ENCODE data around the gene RNGTT. TPM values are rescaled to one million over a fixed set of nuclear protein-coding genes. Genes with fewer than 3 reads are reported as not detected.

The RNGTT gene
- total and polyA plus RNA-seq, 8 donors: 1.7 to 6.1 (median 2.9) TPM

- intact Hi-C loops (cut with DNase I): no loop called here
- ATAC-seq (no peak), DNase-seq (no peak), FAIRE-seq (no peak)
- H3K4me1 ChIP-seq: no peaks in the 10 kb centered on the region
- H3K27me3 ChIP-seq: no peaks in the 10 kb centered on the region
- H3K4me3 ChIP-seq: no peak overlapping the region
- no peaks in the 10 kb centered on the region for H3K36me3 ChIP-seq
- WGBS, 2 donors: 93 to 99% methylated on average over 4 of the region's 4 CpGs
- H3K9me3 ChIP-seq: no peaks in the 10 kb centered on the region
- no peak for TF ChIP-seq CTCF (IDR thresholded peaks at IDR 0.05)
- H3K27ac ChIP-seq: no peak overlapping the region
Measured at GRCh38 chr6:88702956-88703556, 260.4 kb downstream of the RNGTT start.

- H3K27ac ChIP-seq: no peak overlapping the region
- H3K4me3 ChIP-seq: no peak overlapping the region
- no peaks in the 10 kb centered on the region for H3K9me3 ChIP-seq
- DNase-seq: no peak
- FAIRE-seq: no peak
- WGBS, 2 donors: 90 to 92% methylated on average over 5 of the region's 5 CpGs
- no peak for TF ChIP-seq CTCF (IDR thresholded peaks at IDR 0.05)
- no peaks in the 10 kb centered on the region for H3K27me3 ChIP-seq
- no peaks in the 10 kb centered on the region for H3K36me3 ChIP-seq
- H3K4me1 ChIP-seq: no peaks in the 10 kb centered on the region
- intact Hi-C loops (cut with DNase I): no loop called here
- no peak for ATAC-seq
Measured at GRCh38 chr6:88698661-88699060, 264.8 kb downstream of the RNGTT start.

GRCh38 chr6:88695937-88696336 lies 267.5 kb downstream of the RNGTT start:
- ATAC-seq (no peak), FAIRE-seq (no peak), DNase-seq (no peak)
- intact Hi-C loops (cut with DNase I): no loop called here
- Histone ChIP-seq H3K27ac (no peak overlapping the region), H3K27me3 (no peaks in the 10 kb centered on the region), H3K4me3 (no peak overlapping the region), H3K4me1 (no peaks in the 10 kb centered on the region), H3K9me3 (no peaks in the 10 kb centered on the region), H3K36me3 (no peaks in the 10 kb centered on the region)
- WGBS, 2 donors: 90 to 94% methylated on average over 4 of the region's 4 CpGs
- TF ChIP-seq CTCF (IDR thresholded peaks at IDR 0.05): no peak

GRCh38 chr6:88683734-88684133 lies 279.7 kb downstream of the RNGTT start:
- Histone ChIP-seq H3K27me3 (no peaks in the 10 kb centered on the region), H3K36me3 (no peaks in the 10 kb centered on the region), H3K27ac (no peak overlapping the region), H3K4me1 (no peaks in the 10 kb centered on the region), H3K9me3 (no peaks in the 10 kb centered on the region), H3K4me3 (no peak overlapping the region)
- intact Hi-C loops (cut with DNase I): no loop called here
- ATAC-seq (no peak), DNase-seq (no peak), FAIRE-seq (no peak)
- no peak for TF ChIP-seq CTCF (IDR thresholded peaks at IDR 0.05)
- 90 to 92% methylated on average over 3 of the region's 3 CpGs for WGBS, 2 donors

GRCh38 chr6:88680654-88681053 lies 282.8 kb downstream of the RNGTT start:
- H3K4me1 ChIP-seq: no peaks in the 10 kb centered on the region
- intact Hi-C loops (cut with DNase I): no loop called here
- H3K27ac ChIP-seq: no peak overlapping the region
- ATAC-seq (no peak), DNase-seq (no peak), FAIRE-seq (no peak)
- H3K36me3 ChIP-seq: no peaks in the 10 kb centered on the region
- no peaks in the 10 kb centered on the region for H3K9me3 ChIP-seq
- WGBS, 2 donors: 95 to 98% methylated on average over 6 of the region's 6 CpGs
- no peak overlapping the region for H3K4me3 ChIP-seq
- TF ChIP-seq CTCF (IDR thresholded peaks at IDR 0.05): no peak
- no peaks in the 10 kb centered on the region for H3K27me3 ChIP-seq

Data from pancreas (tissue), 10 donors.